HG03196 (cell line): ENCODE measurements around the gene NXF2.
"Not testable (repeated sequence)": the region's sequence is repeated elsewhere in the genome, so short reads cannot be mapped to it uniquely, and the experiment has no call there.

Experiments
- ATAC-seq: cut with Tn5 transposase; IDR thresholded peaks from one replicate; pipeline ENCODE4 v1.9.1; 2021; ENCODE audit not compliant: unreplicated experiment

The NXF2 gene

DNA sequence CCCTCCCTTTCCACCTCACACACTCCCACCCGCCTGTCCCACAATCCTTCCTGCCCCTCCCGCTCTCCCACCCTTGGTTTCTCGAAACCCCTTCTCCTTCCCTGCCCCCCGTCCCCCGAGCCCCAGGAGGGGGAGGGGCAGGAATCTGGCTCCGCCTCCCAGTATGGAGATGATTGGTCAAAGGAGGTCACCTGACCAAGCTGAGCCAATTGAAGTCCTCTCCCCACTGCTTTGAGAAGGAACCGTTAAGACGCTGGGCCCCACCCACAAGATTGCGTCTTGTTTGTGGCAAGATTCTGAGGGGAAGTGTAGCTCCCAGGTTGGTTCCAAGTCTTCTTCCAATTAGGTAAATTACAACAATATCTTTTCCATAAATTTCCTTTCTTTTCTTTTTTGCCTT lies at the start of gene NXF2:
Gene NXF2 (plus strand): TSS at position 275 of the 400 bp plus-strand sequence. CDS start 59,912 bp downstream, outside the sequence.
- ATAC-seq = not testable (repeated sequence)

DNA sequence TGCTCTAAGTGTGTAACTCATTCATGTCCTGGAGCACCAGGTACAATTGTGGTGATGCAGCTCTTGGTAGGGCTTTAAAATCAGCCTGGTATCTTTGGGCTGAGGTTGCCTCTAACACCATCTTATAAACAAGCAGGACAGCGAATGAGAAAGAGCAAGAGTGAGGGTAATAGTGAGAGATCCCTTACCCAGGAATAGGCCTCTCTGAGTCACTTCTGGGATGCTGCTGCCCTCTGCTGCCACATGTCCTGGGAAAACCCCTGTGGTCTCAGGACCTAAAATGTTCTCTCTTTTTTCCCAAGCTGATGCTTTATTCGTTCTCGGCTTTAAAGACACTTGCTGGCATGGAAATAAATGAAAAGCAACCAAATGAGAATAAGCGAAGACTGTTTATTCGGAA lies 39.0 kb upstream of the NXF2 start:
- ATAC-seq = not testable (repeated sequence)

DNA sequence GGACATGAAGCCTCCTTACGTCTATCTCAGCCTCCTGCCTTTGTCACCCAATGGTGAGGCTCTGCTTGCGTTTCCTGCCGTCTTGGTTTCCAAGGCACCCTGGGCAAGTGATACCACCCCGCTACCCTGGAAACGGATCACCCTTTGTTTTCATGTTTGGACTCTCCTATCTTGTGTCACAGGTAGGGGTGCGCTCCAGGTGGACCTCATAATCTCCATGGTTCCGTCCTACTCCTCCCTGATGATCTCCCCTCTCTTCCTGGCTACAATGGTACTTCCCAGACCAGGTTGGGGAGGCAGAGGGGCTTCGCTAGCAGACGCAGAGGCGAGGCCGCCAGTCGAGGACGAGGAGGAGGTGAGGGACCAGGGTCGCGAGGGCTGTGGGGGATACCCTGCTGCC lies 32.0 kb upstream of the NXF2 start, which contains the start of gene TCP11X1:
Gene TCP11X1 (plus strand): TSS at position 316 of the 400 bp plus-strand sequence.
- not testable (repeated sequence) for ATAC-seq

GRCh38 chrX:102216497-102216896 lies 30.5 kb upstream of the NXF2 start:
- ATAC-seq = not testable (repeated sequence)

DNA sequence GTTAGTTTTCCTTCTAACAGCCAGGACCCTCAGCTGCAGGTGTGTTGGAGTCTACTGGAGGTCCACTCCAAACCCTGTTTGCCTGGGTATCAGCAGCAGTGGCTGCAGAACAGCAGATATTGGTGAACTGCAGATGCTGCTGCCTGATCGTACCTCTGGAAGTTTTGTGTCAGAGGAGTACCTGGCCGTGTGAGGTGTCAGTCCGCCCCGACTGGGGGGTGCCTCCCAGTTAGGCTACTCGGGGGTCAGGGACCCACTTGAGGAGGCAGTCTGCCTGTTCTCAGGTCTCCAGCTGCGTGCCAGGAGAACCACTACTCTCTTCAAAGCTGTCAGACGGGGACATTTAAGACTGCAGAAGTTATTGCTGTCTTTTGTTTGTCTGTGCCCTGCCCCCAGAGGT lies 11.3 kb upstream of the NXF2 start:
- not testable (repeated sequence) for ATAC-seq

- not testable (repeated sequence) for ATAC-seq
Measured at GRCh38 chrX:102240265-102240664, 6.7 kb upstream of the NXF2 start.

DNA sequence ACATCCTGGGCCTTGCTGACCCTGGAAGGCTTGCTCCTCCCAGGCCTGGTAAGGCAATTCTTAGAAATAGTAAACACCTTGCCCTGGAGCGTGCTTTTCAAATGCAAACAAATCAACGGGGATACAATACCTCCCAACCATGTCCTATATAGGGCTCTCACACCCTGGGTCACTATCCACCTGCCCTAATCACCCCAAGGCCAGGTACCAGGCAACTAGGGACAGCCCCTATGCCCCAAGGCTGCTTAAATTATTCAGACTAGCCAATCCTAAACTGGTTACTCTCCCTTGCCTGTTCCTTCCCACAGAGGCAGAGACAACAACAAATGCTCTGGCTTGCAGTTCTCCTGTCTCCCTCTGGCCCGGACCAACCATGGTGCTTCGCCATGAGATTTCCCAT lies 25.3 kb downstream of the NXF2 start:
- ATAC-seq = not testable (repeated sequence)

DNA sequence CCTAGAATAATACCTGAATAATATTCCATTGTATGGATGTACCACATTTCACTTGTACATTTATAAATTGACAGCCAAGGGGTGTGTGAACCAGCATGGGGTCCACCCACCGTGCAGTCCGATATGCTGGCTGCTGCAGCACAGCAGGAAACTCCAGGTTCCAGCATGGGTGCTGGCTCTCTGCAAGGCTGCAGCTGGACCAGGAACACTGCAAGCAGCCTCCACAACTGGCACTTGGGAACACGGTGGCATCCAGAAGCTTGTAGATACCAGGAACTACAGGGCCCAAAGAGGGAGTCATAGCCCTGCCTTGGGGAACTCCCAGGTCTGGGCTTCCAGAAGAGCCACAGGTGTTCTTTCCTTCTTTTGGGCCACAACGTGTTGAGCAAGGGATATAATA lies 91.2 kb downstream of the NXF2 start:
- ATAC-seq = no peak

GRCh38 chrX:102339312-102340298 lies 92.6 kb downstream of the NXF2 start:
- ATAC-seq = no peak

- ATAC-seq = no peak
Measured at GRCh38 chrX:102341867-102342266, 94.9 kb downstream of the NXF2 start.

DNA sequence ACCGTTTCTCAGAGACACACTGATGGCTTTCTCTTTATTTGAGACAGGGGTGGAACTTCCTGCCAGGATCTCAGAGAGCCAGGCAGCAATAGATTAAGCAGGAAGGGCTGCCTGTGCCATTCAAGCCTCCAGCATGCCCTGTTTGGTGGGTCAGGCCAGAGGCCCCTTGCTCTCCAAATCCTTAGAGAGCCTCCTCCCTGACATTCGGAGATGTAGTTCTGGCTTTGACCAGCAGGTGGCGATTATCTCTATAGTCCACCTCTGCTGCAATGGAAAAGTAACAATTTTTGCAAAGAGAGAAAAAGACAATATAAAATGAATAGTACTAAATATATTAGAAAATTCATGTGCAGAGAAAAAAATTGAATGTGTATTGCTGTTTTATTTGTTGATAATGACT lies 98.9 kb downstream of the NXF2 start:
- ATAC-seq = no peak
